ENCODE measurements around the gene ELP4.

DNA sequence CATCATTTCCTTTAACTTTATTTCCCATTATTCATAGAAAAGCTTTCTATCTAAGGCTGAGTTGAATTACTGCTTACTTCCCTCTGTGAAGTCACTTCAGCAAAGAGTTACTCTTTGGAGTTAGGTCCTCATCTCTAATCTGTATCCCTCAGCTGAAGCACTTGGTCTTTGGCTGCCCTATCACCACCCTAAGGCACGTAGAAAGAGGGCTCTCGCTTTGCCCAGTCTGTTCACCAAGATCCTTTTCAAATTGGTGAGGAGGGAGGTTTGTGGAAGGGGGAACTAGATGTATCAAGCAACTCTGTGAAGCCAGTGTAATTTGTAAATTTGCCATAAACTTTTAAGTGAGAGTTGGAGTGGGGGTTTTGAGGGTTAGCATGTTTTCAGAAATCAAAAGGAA is 258.1 kb downstream of the ELP4 start:
- TF ChIP-seq POLR2A (IDR thresholded peaks at IDR 0.05; ENCODE audit: low read length) (no peak), RFX5 (IDR thresholded peaks at IDR 0.05) (no peak), EP300 (IDR thresholded peaks at IDR 0.05) (no peak), MAZ (IDR thresholded peaks at IDR 0.05; ENCODE audit: borderline replicate concordance, low read depth, low read length) (no peak), JUN (IDR thresholded peaks at IDR 0.05) (no peak), MYC (IDR thresholded peaks at IDR 0.05; ENCODE audit: borderline replicate concordance, low read length) (no peak), CHD4 (IDR thresholded peaks at IDR 0.05; ENCODE audit: borderline replicate concordance) (no peak), RCOR1 (IDR thresholded peaks at IDR 0.05; ENCODE audit: low read depth, low read length) (no peak), NPAS2 (CRISPR knock-in tag; IDR thresholded peaks at IDR 0.05; ENCODE audit: borderline replicate concordance) (no peak), EHMT2 (IDR thresholded peaks at IDR 0.05; ENCODE audit: low read depth) (no peak), KDM5A (IDR thresholded peaks at IDR 0.05) (no peak)
- TF ChIP-seq, protein P1, sequence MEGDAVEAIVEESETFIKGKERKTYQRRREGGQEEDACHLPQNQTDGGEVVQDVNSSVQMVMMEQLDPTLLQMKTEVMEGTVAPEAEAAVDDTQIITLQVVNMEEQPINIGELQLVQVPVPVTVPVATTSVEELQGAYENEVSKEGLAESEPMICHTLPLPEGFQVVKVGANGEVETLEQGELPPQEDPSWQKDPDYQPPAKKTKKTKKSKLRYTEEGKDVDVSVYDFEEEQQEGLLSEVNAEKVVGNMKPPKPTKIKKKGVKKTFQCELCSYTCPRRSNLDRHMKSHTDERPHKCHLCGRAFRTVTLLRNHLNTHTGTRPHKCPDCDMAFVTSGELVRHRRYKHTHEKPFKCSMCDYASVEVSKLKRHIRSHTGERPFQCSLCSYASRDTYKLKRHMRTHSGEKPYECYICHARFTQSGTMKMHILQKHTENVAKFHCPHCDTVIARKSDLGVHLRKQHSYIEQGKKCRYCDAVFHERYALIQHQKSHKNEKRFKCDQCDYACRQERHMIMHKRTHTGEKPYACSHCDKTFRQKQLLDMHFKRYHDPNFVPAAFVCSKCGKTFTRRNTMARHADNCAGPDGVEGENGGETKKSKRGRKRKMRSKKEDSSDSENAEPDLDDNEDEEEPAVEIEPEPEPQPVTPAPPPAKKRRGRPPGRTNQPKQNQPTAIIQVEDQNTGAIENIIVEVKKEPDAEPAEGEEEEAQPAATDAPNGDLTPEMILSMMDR (IDR thresholded peaks at IDR 0.05) = no peak
- TF ChIP-seq, protein P2, sequence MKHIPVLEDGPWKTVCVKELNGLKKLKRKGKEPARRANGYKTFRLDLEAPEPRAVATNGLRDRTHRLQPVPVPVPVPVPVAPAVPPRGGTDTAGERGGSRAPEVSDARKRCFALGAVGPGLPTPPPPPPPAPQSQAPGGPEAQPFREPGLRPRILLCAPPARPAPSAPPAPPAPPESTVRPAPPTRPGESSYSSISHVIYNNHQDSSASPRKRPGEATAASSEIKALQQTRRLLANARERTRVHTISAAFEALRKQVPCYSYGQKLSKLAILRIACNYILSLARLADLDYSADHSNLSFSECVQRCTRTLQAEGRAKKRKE (CRISPR knock-in tag; IDR thresholded peaks at IDR 0.05; ENCODE audit: low read depth) = no peak
- TF ChIP-seq, protein P3, sequence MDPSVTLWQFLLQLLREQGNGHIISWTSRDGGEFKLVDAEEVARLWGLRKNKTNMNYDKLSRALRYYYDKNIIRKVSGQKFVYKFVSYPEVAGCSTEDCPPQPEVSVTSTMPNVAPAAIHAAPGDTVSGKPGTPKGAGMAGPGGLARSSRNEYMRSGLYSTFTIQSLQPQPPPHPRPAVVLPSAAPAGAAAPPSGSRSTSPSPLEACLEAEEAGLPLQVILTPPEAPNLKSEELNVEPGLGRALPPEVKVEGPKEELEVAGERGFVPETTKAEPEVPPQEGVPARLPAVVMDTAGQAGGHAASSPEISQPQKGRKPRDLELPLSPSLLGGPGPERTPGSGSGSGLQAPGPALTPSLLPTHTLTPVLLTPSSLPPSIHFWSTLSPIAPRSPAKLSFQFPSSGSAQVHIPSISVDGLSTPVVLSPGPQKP (IDR thresholded peaks at IDR 0.05; ENCODE audit: low read depth, low read length) = no peak

Measured in A549 (cell line).